COLO829 (cell line): ENCODE results near the gene GLIPR1L1.
"Not testable (repeated sequence)": the region's sequence is repeated elsewhere in the genome, so short reads cannot be mapped to it uniquely, and the experiment has no call there.

Experiments
- DNase-seq: peaks from one replicate; pipeline ENCODE4 v3.0.0; 2012; ENCODE audit warnings: low spot score

Gene GLIPR1L1

GRCh38 chr12:75334384-75335030 is at the start of gene GLIPR1L1:
GLIPR1L1 (plus strand) TSS chr12:75334670; CDS start chr12:75334729, 59 bp downstream.
- peak; percentile 2 for DNase-seq

- DNase-seq = no peak
Measured at GRCh38 chr12:75288860-75289259, 45.6 kb upstream of the GLIPR1L1 start.

GRCh38 chr12:75289753-75290152 is 44.7 kb upstream of the GLIPR1L1 start:
- DNase-seq = peak; percentile 35

GRCh38 chr12:75291014-75291413 is 43.5 kb upstream of the GLIPR1L1 start:
- no peak for DNase-seq

GRCh38 chr12:75294336-75294735 is 40.1 kb upstream of the GLIPR1L1 start:
- DNase-seq = no peak

GRCh38 chr12:75294797-75295196 is 39.7 kb upstream of the GLIPR1L1 start:
- no peak for DNase-seq

- DNase-seq = no peak
Measured at GRCh38 chr12:75302225-75302624, 32.2 kb upstream of the GLIPR1L1 start.

GRCh38 chr12:75302781-75303180 is 31.7 kb upstream of the GLIPR1L1 start:
- DNase-seq = no peak

- no peak for DNase-seq
Measured at GRCh38 chr12:75305412-75306332, 28.8 kb upstream of the GLIPR1L1 start.

GRCh38 chr12:75308279-75308678 is 26.2 kb upstream of the GLIPR1L1 start:
- no peak for DNase-seq

GRCh38 chr12:75311369-75311768 is 23.1 kb upstream of the GLIPR1L1 start:
- no peak for DNase-seq

GRCh38 chr12:75315518-75315917 is 19.0 kb upstream of the GLIPR1L1 start:
- no peak for DNase-seq

GRCh38 chr12:75317784-75318183 is 16.7 kb upstream of the GLIPR1L1 start:
- DNase-seq = no peak

GRCh38 chr12:75322464-75322863 is 12.0 kb upstream of the GLIPR1L1 start:
- no peak for DNase-seq

- DNase-seq = no peak
Measured at GRCh38 chr12:75323663-75324062, 10.8 kb upstream of the GLIPR1L1 start.

GRCh38 chr12:75327642-75328041 is 6.8 kb upstream of the GLIPR1L1 start:
- DNase-seq = no peak

GRCh38 chr12:75329918-75330826 is 4.3 kb upstream of the GLIPR1L1 start, which contains the start of gene CAPS2:
CAPS2 (minus strand) TSS chr12:75330324; CDS start chr12:75326498, 3,826 bp downstream.
- DNase-seq = peak; percentile 61

- no peak for DNase-seq
Measured at GRCh38 chr12:75337905-75338304, 3.4 kb downstream of the GLIPR1L1 start.

GRCh38 chr12:75341873-75342272 is 7.4 kb downstream of the GLIPR1L1 start:
- DNase-seq = no peak

- DNase-seq = no peak
Measured at GRCh38 chr12:75345531-75345930, 11.1 kb downstream of the GLIPR1L1 start.

GRCh38 chr12:75346215-75346614 is 11.7 kb downstream of the GLIPR1L1 start:
- not testable (repeated sequence) for DNase-seq

GRCh38 chr12:75349946-75350345 is 15.5 kb downstream of the GLIPR1L1 start:
- DNase-seq = no peak
